Breast epithelium (tissue), 4 donors: ENCODE measurements around the gene TTF2. TPM values are rescaled to one million over a fixed set of nuclear protein-coding genes. Genes with fewer than 3 reads are reported as not detected.

Source experiments
- DNase-seq, 2 donors: peaks; one replicate each; pipeline ENCODE4 v3.0.0-alpha.2; 2019; ENCODE audit warnings: low spot score in 2 of 2
- H3K27ac ChIP-seq, 2 donors: fragments of 200-600 bp; sonication (generic) in 1 of 2; one replicate each; pipeline ENCODE4 v1.5.1; 2016 to 2019; ENCODE audit warnings: mild to moderate bottlenecking in 1 of 2
- H3K27me3 ChIP-seq, 2 donors: fragments of 200-600 bp; sonication (generic) in 1 of 2; one replicate each; pipeline versions ENCODE4 v1.5.1 to v1.6.0; 2017 to 2019; ENCODE audit warnings: control low read depth in 1 of 2, mild to moderate bottlenecking in 1 of 2
- H3K36me3 ChIP-seq: fragments of 200-600 bp; one replicate; pipeline ENCODE4 v1.5.1; 2019
- H3K4me1 ChIP-seq, 2 donors: fragments of 200-600 bp; sonication (generic); one replicate each; pipeline ENCODE4 v1.5.1; 2016 to 2019; ENCODE audit warnings: control low read depth in 1 of 2
- H3K4me3 ChIP-seq, 3 donors: fragments of 200-600 bp; sonication (generic); 1 replicate in 2 of 3; 2 replicates in 1 of 3; pipeline ENCODE4 v1.5.1; 2016 to 2019; ENCODE audit warnings: mild to moderate bottlenecking in 3 of 3, moderate library complexity in 2 of 3
- H3K9me3 ChIP-seq, 2 donors: fragments of 200-600 bp; sonication (generic) in 1 of 2; one replicate each; pipeline ENCODE4 v1.5.1; 2016 to 2019; ENCODE audit warnings: control low read depth in 1 of 2
- POLR2A ChIP-seq: fragments of 450-650 bp; IDR thresholded peaks from one replicate; pipeline ENCODE4 v1.6.1; 2016; ENCODE audit warnings: antibody characterized with exemption, mild to moderate bottlenecking, moderate library complexity
- POLR2AphosphoS5 ChIP-seq, 3 donors: sonication (generic); formaldehyde crosslinking; IDR thresholded peaks; one replicate each; pipeline ENCODE4 v1.6.1; 2017; ENCODE audit warnings: antibody characterized with exemption in 3 of 3
- intact Hi-C: fragments of 100-400 bp; cut with DNase I; formaldehyde crosslinking; loops from one replicate; pipeline ENCODE4 v1.15.1; 2023; ENCODE audit warnings: low total_unique reads
- total RNA-seq, 3 donors: library from RNA; depleted of rRNA; stranded (reverse); fragments of >200 nt; gene quantifications; one replicate each; pipeline ENCODE4 v1.1.0, GENCODE V29; 2016
- TF ChIP-seq, protein P1 (sequence below), 3 donors: fragments of 450-650 bp; IDR thresholded peaks; one replicate each; pipeline ENCODE4 v1.5.1; 2016 to 2017; ENCODE audit warnings: antibody characterized with exemption in 3 of 3, mild to moderate bottlenecking in 3 of 3, moderate library complexity in 3 of 3

The TTF2 gene
- total RNA-seq, 3 donors from 2014 or later: 15.5 to 24.7 (median 24.6) TPM

DNA sequence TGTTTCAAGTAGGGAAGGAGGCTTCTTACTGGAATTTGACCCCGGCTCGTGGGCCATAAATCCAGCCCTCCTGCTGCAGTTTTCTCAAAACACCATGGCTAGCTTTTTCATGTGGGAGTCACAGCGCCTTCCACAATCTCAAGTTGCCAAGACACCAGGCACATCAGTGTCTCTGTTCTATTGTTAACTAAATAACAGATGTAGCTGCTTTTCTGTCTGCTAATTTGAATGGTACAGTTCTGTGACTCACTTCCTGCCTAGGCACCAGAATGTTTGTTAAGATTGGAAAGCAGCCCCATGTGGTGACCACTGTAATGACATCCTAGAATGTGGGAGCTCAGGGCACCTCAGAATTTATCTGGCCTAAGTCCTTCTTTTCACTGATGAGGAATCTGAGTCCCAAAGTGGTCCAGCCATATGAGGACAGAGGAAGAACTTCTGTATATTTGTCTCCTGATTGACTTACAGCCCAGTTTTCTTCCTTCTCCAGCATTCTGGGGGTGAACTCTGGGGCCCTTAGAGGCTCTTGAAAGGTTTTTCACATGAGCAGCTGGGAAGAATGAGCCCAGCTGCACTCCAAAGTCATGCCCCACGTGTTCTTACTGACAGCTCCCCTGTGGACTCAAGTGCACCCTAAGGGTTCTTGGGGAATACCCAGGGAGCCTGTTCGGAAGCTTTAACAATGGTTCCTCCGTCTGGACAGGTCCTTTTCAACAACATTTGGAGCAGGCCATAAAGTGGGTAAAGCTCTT lies 33.9 kb downstream of the TTF2 start:
- H3K27ac ChIP-seq: no peak overlapping the region
- DNase-seq: no peak
- TF ChIP-seq POLR2A (no peak), POLR2AphosphoS5 (IDR thresholded peaks at IDR 0.05) (no peak)
- TF ChIP-seq, protein P1, sequence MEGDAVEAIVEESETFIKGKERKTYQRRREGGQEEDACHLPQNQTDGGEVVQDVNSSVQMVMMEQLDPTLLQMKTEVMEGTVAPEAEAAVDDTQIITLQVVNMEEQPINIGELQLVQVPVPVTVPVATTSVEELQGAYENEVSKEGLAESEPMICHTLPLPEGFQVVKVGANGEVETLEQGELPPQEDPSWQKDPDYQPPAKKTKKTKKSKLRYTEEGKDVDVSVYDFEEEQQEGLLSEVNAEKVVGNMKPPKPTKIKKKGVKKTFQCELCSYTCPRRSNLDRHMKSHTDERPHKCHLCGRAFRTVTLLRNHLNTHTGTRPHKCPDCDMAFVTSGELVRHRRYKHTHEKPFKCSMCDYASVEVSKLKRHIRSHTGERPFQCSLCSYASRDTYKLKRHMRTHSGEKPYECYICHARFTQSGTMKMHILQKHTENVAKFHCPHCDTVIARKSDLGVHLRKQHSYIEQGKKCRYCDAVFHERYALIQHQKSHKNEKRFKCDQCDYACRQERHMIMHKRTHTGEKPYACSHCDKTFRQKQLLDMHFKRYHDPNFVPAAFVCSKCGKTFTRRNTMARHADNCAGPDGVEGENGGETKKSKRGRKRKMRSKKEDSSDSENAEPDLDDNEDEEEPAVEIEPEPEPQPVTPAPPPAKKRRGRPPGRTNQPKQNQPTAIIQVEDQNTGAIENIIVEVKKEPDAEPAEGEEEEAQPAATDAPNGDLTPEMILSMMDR (IDR thresholded peaks at IDR 0.05): no peak
- H3K9me3 ChIP-seq: no peaks in the 10 kb centered on the region
- intact Hi-C loops: no loop called here
- H3K36me3 ChIP-seq: no peaks in the 10 kb centered on the region
- no peaks in the 10 kb centered on the region for H3K4me1 ChIP-seq
- H3K27me3 ChIP-seq: no peaks in the 10 kb centered on the region
- no peak overlapping the region for H3K4me3 ChIP-seq

DNA sequence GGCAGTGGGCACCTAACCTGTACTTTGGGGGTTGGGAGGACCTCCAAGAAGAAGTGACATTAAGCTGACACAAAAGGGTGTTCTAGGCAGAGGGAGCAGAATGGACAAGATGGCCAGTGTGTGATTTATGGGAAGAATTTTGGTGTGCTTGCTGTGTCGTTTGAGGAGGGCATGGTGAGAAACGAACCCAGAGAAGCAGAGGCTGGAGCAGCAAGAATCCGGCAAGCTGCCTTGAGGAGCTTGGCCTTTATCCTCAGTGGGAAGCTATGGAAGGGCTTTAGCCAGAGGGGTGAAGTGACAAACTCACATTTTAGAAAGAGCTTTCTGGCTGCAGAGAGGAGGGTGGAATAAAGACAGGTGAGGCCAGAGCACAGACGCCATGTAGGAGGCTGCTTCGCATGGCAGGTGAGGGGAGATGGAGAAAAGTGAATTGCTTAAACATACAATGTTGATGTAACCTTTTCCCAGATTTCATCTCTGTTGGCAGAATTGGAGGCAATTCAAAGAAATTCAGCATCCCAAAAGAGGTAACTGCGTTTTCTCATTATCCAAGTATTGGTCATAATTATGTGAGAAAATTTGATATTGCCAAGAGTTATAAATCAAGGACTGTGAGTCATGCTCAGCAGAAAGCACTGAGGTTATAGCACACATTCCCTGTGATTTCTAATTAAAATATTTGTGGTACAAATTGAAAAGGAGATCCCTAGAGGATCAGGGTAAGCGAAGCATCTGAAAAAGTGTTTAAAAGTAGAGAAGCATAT lies 34.9 kb downstream of the TTF2 start:
- Histone ChIP-seq H3K27me3 (no peaks in the 10 kb centered on the region), H3K27ac (no peak overlapping the region), H3K9me3 (no peaks in the 10 kb centered on the region), H3K4me1 (no peaks in the 10 kb centered on the region), H3K36me3 (no peaks in the 10 kb centered on the region), H3K4me3 (no peak overlapping the region)
- DNase-seq: no peak
- TF ChIP-seq, protein P1 (IDR thresholded peaks at IDR 0.05): no peak
- TF ChIP-seq POLR2A (no peak), POLR2AphosphoS5 (IDR thresholded peaks at IDR 0.05) (no peak)
- intact Hi-C loops: no loop called here

DNA sequence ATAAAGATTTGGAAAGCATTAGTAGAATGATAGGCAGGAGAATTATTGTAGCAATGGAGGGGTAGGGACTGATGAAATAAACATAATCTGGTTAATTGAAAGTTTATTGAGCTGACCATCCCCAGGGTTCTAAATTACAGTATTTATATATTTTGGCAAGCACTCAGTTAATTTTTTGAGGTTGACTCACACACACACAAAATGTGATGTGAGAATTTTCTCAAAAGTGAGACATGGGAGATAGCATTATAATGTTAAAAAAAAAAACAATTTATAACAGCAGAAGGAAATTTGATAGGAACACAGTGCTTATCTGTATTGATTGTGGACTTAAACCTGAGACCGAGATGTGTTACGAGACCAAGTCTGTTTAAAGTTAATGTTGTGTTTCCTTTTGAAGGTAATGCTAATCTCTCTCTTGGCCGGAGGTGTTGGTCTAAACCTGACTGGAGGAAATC lies 36.9 kb downstream of the TTF2 start:
- no peak overlapping the region for H3K4me3 ChIP-seq
- H3K36me3 ChIP-seq: no peaks in the 10 kb centered on the region
- intact Hi-C loops: no loop called here
- H3K9me3 ChIP-seq: no peaks in the 10 kb centered on the region
- no peaks in the 10 kb centered on the region for H3K27me3 ChIP-seq
- TF ChIP-seq, protein P1 (IDR thresholded peaks at IDR 0.05): no peak
- TF ChIP-seq POLR2A (no peak), POLR2AphosphoS5 (IDR thresholded peaks at IDR 0.05) (no peak)
- DNase-seq: no peak
- no peaks in the 10 kb centered on the region for H3K4me1 ChIP-seq
- no peak overlapping the region for H3K27ac ChIP-seq

DNA sequence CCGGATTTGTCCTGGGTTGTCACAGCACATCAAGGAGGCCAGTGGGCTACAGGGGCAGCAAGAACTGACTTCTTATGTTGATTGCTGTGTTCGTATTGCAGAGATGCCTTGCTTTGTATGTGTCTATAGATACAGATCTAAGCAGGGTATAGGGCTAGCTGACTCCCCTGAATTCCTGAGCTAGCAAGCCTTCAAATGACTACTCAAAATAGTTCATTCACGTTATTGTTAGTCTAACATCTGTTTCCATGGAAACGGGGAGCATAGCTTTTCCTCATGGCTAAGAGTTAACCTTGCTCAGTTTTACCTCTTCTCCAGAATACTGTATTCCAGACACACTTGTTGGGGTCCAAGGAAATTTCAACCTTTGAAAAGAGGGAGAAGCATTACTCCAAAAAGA lies 37.3 kb downstream of the TTF2 start:
- no peaks in the 10 kb centered on the region for H3K36me3 ChIP-seq
- H3K4me3 ChIP-seq: no peak overlapping the region
- no peak for TF ChIP-seq POLR2AphosphoS5 (IDR thresholded peaks at IDR 0.05)
- TF ChIP-seq, protein P1 (IDR thresholded peaks at IDR 0.05): no peak
- no peak for TF ChIP-seq POLR2A
- H3K27me3 ChIP-seq: no peaks in the 10 kb centered on the region
- H3K4me1 ChIP-seq: no peaks in the 10 kb centered on the region
- no peak for DNase-seq
- intact Hi-C loops: no loop called here
- H3K27ac ChIP-seq: no peak overlapping the region
- no peaks in the 10 kb centered on the region for H3K9me3 ChIP-seq

DNA sequence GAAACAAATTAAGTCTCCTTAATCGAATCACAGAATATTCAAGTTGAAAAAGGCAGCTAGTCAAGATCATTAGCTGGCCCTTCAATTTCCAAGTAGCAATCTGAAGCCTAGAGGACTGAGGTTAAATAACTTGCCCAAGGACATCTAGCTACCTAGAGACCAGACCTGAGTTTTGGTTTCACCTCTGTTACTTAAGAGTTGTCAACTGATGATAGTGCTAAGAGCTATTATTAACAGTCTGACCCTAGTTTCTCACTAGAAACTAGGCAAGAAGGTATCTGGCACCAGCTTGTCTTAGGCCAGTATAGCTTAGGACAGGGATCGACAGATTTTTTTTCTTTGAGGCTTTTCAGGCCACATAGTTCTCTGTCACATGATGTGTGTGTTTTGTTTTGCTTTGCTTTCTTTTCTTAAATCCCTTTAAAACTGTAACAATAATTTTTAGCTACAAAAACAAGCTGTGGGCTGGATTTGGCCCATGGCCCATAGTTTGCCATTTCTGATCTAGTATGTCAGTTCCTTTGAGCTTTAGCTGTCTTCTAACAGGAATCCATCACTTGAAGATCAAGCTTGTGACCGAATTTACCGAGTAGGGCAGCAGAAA lies 38.3 kb downstream of the TTF2 start:
- H3K27me3 ChIP-seq: no peaks in the 10 kb centered on the region
- H3K9me3 ChIP-seq: no peaks in the 10 kb centered on the region
- TF ChIP-seq POLR2AphosphoS5 (IDR thresholded peaks at IDR 0.05): no peak
- intact Hi-C loops: no loop called here
- no peaks in the 10 kb centered on the region for H3K4me1 ChIP-seq
- no peaks in the 10 kb centered on the region for H3K36me3 ChIP-seq
- no peak overlapping the region for H3K4me3 ChIP-seq
- H3K27ac ChIP-seq: no peak overlapping the region
- DNase-seq: no peak
